ENCODE measurements around the gene LCK. TPM values are rescaled to one million over a fixed set of nuclear protein-coding genes. Genes with fewer than 3 reads are reported as not detected.

LCK gene
- total RNA-seq, 2 donors from 2014 or later: 208 to 284 TPM

DNA sequence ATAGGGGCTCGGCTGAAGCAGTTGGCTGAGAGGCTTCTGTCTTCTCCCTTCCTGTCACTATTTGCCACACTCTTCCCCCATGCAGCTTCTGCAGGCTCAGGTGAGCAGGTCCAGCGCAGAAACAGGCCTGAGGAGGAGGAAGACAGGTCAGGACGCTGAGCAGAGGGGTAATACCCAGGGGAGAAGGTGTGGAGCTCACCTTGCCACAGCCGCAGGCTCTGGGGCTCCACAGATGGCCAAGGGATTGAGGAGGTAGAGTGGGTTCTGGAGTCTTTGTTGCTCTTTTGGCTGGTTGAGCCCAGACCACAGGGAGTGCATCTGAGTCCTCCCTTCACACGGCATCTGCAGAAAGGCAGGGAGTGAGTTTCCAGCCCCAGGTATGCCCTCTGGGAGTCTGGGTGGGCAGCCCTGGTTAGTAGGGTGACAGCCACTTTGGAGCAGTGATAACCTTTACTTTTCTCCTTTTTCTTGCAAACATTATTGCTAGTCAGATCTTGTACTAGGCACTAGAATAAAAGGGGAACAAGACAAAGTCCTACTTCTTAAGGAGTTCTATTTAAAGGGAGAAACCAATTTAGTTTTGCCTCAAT is 19.1 kb upstream of the LCK start:
- no peak for DNase-seq (ENCODE audit: low spot score in 2 of 2)
- Mint-ChIP-seq H3K27ac (peak overlapping the region; percentile 1 to 78), H3K36me3 (peaks cover 0 to 7% of the 10 kb centered on the region in 2 donors), H3K9me3 (no peaks in the 10 kb centered on the region)
- ATAC-seq: no peak

DNA sequence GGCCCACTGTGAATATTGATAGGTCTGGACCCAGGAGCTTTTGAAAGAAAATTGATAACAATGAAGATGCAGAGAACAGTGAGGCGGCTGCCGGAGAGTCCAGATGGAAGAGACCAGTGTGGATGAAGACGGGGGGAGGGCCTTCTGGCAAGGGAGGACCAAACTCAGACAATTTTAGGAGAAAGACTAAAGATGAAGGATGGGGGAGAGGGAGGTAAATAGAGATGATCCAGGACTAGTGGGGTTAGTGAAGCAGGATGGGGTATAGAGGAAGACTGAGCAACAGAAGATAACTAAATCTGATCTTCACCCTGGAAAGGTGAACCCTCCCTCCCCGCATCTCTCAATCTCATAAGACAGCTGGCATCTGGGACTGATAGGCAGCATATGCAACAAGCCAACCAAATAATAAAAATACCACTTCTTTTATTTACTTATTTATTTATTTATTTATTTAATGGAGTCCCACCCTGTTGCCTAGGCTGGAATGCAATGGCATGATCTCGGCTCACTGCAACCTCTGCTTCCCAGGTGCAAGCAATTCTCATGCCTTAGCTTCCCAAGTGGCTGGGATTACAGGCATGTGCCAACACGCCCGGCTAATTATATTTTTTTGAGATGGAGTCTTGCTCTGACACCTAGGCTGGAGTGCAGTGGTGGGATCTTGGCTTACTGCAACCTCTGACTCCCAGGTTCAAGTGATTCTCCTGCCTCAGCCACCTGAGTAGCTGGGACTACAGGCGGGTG is 18.3 kb upstream of the LCK start:
- DNase-seq (ENCODE audit: low spot score in 2 of 2) (no peak), ATAC-seq (no peak)
- Mint-ChIP-seq H3K9me3 (no peaks in the 10 kb centered on the region), H3K27ac (peak overlapping the region in 1 of 2 donors; percentile 1), H3K36me3 (peaks cover 0 to 7% of the 10 kb centered on the region in 2 donors)

DNA sequence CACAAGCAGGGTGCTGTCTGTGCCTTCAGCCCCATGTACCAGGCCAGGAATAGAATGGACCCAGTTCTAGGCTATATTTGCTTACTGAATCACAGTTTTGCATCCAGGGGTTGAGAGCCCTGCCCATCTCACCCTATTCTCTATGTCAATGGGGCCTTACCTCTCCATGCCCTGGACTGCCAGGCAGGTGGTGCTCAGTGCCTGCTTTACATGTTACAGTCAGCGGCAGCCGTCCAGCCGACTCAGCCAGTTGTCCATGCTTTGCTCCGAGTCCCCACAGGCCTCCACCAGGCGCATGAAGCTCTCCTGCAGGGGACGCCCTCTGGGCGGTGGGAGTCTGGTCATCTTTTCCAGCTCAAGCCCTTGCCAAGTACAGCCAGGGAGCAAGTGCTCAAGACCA is 16.3 kb upstream of the LCK start:
- H3K27ac Mint-ChIP-seq: no peak overlapping the region
- peak in 1 of 2 donors; percentile 12 for ATAC-seq

DNA sequence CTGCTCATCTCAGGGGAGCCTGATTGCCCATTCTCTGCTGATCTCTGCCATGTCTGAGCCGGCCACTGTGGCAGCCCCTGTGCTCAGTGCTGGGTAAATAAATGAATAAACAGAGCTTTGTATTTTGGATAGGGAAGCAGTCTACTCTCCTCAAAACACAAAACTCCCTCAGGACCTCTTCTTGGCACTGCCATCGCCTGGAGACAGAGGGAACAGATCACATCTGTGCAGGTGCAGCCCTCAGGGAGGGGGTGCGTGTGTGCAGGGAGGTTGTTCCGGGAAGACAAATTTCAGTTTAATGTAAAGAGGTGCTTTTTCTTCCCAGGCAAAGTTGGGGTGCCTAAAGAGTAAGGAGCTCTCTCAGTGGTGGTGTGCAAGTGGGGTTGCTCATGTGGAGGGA is 11.7 kb upstream of the LCK start:
- no peak for ATAC-seq

More for the DNA sequence above, 16.3 kb upstream of the LCK start:
- DNase-seq (ENCODE audit: low spot score in 2 of 2): no peak
- H3K36me3 Mint-ChIP-seq: no peaks in the 10 kb centered on the region
- no peaks in the 10 kb centered on the region for H3K9me3 Mint-ChIP-seq

DNA sequence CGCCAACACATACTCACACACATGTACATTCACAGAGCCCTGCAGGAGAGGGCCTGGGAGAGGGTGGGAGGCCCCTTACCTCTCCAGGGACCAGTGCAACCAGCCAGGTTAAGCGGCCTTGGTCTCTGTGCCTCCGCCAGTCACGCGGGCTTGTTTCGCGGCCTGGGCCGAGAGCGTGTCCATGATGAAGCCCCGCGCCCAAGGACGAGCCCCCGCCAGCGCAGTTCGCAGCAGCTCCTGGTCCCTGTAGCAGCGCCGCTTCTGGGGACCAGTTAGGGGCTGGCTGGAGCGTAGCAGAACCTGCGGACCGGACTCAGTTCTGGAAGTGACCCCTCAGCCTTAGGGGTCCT is 11.3 kb upstream of the LCK start:
- DNase-seq (ENCODE audit: low spot score in 2 of 2): no peak
- H3K36me3 Mint-ChIP-seq: no peaks in the 10 kb centered on the region
- ATAC-seq: no peak
- no peaks in the 10 kb centered on the region for H3K9me3 Mint-ChIP-seq
- peak overlapping the region; percentile 77 to 93 for H3K27ac Mint-ChIP-seq

More for the DNA sequence above, 11.7 kb upstream of the LCK start:
- no peak overlapping the region for H3K27ac Mint-ChIP-seq
- no peaks in the 10 kb centered on the region for H3K9me3 Mint-ChIP-seq
- H3K36me3 Mint-ChIP-seq: no peaks in the 10 kb centered on the region
- DNase-seq (ENCODE audit: low spot score in 2 of 2): no peak

DNA sequence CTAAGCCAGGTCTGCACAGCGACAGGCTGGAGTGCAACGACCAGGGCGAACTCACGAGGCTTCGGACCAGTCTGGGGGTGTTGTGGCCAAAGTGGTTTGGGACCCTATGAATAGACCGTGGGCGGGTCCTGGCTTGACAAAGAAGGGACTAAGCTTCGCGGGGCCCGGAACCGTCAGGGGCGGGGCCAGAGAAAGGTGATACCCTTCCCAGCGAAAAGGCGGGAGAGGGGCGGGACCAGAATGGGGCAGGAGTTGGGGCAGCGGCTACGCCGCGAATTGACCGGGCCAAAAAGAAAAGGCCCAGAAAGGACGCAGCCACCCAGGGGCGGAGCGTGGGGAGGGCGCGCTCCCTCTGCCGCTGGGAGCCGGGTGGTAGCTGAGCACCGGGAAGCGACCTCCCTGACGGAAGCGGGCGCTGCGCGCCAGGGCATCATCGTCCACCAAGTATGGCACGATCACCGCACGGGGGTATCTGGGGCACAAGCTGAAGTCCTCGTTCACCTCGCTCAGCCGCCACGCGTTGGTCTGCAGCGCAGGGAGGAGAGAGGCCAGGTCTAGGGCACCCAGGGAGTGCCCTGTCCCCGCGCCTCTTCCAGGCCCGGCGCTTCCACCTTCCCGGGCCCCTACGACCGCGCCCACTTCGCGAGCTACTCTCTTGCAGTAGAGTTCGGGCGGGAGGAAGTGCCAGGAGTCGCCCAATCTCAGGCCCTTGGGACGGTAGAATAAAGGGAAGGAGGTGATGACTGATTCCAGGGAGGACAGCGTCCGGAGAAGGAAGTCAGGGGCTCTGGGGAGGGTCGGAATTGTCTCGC is 10.7 kb upstream of the LCK start:
- H3K27ac Mint-ChIP-seq: peak overlapping the region; percentile 77 to 93
- H3K36me3 Mint-ChIP-seq: no peaks in the 10 kb centered on the region
- DNase-seq (ENCODE audit: low spot score in 2 of 2) (peak; percentile 49 to 63), ATAC-seq (peak; percentile 61 to 72)
- no peaks in the 10 kb centered on the region for H3K9me3 Mint-ChIP-seq

DNA sequence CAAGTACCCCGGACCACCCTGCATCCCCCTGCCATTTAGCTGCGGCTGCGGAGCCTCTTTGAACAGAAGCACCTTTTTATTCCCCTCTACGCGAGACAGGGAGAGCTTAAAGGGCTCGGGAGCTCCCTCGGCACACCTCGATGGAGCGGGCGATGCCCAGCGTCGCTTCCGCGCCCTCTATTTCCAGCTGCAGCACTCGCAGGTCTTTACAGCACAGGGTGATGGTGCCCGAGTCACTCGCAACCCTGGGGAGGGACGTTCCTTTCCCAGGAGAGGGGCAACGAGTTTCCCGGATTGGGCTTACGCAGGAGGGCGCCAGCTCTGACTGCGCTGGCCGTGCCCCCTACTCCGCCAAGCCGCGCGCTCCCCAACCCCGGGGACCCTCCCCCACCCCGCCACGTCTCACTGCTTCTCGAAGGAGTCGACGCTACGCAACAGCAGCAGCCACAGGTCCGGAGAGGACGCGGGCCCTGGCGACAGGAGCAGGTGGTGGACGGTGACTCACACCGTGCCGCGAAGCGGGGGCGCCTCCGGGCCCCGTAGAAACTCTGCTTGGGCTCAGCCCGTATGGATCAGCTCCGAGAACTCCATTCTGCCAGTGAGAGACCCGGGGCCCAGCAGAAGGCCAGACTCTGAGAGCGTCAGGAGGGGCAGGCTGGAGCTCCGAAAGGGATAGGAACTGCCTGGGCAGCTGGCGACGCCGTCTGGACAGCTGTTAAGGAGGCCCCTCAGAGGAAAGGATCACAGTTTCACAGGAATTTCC is 9.9 kb upstream of the LCK start:
- Mint-ChIP-seq H3K36me3 (no peaks in the 10 kb centered on the region), H3K9me3 (no peaks in the 10 kb centered on the region), H3K27ac (peak overlapping the region in 1 of 2 donors; percentile 77)
- DNase-seq (ENCODE audit: low spot score in 2 of 2) (peak; percentile 47 to 67), ATAC-seq (peak; percentile 69 to 85)

DNA sequence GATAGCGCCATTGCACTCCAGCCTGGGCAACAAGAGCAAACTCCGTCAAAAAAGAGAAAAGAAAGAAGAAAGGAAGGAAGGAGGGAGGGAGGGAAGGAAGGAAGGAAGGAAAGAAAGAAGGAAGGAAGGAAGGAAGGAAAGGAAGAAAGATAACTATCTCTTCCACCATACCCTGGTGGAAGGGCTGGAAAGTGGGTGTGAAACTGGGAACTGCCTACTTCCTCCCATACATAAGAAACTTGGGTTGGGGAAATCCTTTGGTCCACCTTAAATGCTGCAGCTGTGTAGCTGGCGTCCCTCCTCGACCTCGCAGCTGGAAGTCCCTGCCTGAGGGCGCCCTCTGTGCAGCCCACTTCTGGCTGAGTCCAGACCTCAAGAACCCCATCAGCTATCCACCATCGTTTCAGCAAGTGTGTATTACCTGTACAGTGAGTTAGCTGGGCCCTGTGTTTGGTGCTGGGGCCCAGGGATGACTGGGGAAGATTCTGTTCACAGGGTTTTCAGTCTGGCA is 8.7 kb upstream of the LCK start:
- H3K36me3 Mint-ChIP-seq: no peaks in the 10 kb centered on the region
- no peak for DNase-seq (ENCODE audit: low spot score in 2 of 2)
- H3K9me3 Mint-ChIP-seq: no peaks in the 10 kb centered on the region
- no peak overlapping the region for H3K27ac Mint-ChIP-seq
- ATAC-seq: no peak

DNA sequence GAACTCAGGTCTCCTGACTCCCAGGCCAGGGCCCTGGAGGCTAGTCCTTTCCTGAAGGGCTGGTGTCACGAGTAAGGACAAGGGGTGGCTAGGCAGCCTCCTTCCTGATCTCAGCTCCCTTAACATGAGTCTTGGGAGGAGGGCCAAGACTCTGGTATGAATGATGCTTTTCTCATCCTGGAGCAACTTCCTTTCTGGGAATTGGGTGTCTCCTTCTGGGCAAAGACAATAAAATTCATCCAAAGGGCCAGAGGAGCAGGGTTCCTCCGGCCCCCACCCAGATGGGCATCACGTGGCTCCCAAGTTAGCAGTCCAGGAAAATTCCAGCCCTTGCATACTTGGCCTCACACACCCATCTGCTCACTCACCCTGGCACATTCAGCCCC is 4.2 kb upstream of the LCK start, which contains the start of gene FAM167B:
Gene FAM167B (plus strand): TSS at position 335 of the 386 bp plus-strand sequence. CDS start 200 bp downstream, outside the sequence.
- DNase-seq (ENCODE audit: low spot score in 2 of 2): no peak
- ATAC-seq: no peak
- Mint-ChIP-seq H3K9me3 (no peaks in the 10 kb centered on the region), H3K36me3 (peaks cover 12% of the 10 kb centered on the region in 2 donors), H3K27ac (peak within 1 kb of the TSS; percentile 80 to 90)

DNA sequence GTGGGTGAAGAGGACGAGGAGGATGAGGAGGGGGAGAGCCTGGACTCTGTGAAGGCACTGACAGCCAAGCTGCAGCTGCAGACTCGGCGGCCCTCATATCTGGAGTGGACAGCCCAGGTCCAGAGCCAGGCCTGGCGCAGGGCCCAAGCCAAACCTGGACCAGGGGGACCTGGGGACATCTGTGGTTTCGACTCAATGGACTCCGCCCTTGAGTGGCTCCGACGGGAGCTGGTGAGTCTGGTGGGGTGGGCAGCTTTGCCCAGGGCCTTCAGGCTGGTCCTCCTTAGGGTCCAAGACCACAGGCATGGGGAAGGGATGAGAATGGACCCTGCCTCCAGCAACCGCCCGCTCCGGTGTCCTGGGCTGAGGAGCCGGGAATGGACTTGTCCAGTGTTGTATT is 3.6 kb upstream of the LCK start:
- H3K9me3 Mint-ChIP-seq: no peaks in the 10 kb centered on the region
- DNase-seq (ENCODE audit: low spot score in 2 of 2) (no peak), ATAC-seq (no peak)
- peak overlapping the region; percentile 80 to 90 for H3K27ac Mint-ChIP-seq
- H3K36me3 Mint-ChIP-seq: peaks cover 18% of the 10 kb centered on the region in 2 donors

DNA sequence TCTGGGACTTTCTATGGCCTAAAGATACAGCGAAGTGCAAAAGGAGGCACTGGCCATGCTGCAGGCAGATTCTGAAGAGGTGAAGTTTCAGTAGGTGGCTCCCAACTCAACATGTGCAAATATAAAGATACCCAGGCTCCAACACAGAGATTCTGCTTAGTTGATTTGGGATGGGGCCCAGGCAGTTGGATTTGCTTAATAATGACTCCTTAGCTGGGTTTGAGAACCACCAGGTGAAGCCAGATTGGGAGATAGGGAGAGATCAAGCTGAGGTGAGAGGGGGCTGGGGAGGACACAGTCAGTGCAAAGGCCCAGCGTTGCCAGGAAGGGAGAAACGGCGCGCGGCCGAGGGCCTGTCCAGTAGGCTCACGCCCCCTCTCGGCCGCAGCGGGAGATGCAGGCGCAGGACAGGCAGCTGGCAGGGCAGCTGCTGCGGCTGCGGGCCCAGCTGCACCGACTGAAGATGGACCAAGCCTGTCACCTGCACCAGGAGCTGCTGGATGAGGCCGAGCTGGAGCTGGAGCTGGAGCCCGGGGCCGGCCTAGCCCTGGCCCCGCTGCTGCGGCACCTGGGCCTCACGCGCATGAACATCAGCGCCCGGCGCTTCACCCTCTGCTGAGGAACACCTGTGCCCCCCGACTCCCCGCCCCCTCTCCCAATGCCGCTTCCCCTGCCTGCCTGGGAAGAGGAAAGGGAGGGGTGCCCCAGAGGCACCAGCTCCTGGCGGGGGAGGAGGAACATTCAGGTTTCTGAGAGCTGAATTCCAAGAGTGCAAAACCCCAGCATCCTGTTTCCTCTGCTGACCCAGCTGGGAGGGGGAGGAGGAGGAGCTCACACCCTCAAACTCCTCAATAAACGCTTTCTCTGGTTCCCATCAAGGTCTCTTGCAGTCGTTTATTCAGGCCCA is 2.8 kb upstream of the LCK start:
- Mint-ChIP-seq H3K36me3 (peaks cover 23 to 24% of the 10 kb centered on the region in 2 donors), H3K9me3 (no peaks in the 10 kb centered on the region), H3K27ac (peak overlapping the region; percentile 80 to 90)
- peak; percentile 86 to 90 for DNase-seq (ENCODE audit: low spot score in 2 of 2)
- ATAC-seq: peak; percentile 32 to 47

DNA sequence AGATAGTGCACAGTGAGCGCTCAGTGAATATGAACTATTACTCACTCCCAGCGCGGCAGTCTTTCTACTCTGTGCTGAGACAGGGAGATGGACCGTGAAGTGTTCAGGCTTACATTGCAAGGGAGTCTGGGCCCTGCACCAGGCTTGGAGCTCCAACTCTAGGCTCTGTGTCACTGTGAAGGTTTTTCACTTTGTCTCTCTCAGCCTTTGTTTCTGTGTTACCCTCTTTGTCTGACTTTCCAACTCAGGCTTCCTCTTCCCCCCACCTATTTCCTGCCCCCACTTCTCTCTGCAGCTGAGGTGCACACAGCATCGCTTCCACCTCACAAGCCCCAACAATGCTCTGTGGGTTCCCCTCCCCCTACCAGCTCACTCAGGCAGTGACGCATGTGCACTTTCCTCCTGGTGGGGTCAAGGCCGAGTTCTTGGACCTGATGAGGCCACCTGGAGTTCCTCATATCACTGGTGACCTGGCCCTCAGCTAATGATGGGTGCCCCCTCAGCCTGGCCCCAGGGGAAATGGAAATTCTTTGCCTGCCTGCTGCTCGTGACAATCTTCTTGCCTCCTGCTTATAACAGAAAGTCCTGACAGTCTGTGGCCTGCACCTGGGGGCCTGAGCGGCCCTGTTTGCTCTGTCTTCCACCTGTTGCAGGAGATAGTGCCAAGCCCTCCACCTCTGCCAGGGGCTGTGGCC is 1.1 kb upstream of the LCK start:
- peak; percentile 67 to 84 for DNase-seq (ENCODE audit: low spot score in 2 of 2)
- Mint-ChIP-seq H3K9me3 (no peaks in the 10 kb centered on the region), H3K27ac (peak overlapping the region; percentile 98 to 100), H3K36me3 (peaks cover 24 to 31% of the 10 kb centered on the region in 2 donors)
- peak; percentile 65 to 71 for ATAC-seq

DNA sequence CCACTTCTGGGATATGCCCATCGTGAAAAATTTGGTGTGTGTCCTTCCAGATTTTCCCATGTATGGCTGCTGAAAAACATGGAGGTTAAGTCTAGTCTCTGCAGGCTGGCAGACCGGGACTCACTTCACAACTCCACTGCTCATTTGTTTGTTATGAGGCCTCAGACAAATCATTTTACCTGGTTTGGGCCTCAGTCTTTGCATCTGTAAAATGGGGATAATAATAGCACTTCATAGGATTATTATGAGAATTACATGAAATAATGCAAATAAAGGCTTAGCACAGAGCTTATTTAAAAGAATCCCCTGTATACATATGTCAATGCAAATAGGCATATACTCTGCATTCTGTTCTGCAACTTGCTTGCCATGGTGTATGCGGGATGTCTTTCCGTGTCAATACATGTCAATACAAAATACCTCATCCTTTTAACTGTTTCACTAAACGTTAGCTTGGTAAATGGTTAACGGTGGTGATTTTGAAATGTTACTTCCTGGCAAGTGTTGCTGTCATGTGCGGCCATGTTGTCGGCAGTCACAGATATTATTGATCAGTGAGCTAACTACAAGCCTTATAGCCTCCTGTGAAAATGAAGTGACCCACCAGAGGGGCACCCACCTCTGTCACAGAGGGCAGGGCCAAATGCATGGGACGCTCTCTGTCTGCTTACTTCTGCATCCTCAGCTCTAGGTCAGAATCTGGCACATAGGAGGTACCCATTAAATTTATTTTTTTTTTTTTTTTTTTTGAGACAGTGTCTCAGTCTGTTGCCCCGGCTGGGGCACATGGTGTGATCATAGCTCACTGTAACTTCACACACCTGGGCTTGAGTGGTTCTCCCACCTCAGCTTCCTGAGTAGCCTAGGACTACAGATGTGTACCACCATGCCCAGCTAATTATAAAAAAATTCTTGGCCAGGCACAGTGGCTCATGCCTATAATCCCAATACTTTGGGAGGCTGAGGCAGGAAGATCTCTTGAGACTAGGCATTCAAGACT is 4.3 kb downstream of the LCK start:
- Mint-ChIP-seq H3K36me3 (peaks cover 38 to 42% of the 10 kb centered on the region in 2 donors), H3K27ac (peak overlapping the region; percentile 92 to 98), H3K9me3 (no peaks in the 10 kb centered on the region)
- DNase-seq (ENCODE audit: low spot score in 2 of 2): no peak
- peak; percentile 1 to 8 for ATAC-seq

All from activated naive CD4-positive, alpha-beta T cell treated with anti-CD3 and anti-CD28 coated beads, Interleukin-2, amount 50 U/mL, for 72 hours (primary cell).